Measurements from ENCODE around the gene TNFRSF8. TPM values are rescaled to one million over a fixed set of nuclear protein-coding genes. Genes with fewer than 3 reads are reported as not detected.

The TNFRSF8 gene
- total RNA-seq, 1 donor = 0.73 TPM

DNA sequence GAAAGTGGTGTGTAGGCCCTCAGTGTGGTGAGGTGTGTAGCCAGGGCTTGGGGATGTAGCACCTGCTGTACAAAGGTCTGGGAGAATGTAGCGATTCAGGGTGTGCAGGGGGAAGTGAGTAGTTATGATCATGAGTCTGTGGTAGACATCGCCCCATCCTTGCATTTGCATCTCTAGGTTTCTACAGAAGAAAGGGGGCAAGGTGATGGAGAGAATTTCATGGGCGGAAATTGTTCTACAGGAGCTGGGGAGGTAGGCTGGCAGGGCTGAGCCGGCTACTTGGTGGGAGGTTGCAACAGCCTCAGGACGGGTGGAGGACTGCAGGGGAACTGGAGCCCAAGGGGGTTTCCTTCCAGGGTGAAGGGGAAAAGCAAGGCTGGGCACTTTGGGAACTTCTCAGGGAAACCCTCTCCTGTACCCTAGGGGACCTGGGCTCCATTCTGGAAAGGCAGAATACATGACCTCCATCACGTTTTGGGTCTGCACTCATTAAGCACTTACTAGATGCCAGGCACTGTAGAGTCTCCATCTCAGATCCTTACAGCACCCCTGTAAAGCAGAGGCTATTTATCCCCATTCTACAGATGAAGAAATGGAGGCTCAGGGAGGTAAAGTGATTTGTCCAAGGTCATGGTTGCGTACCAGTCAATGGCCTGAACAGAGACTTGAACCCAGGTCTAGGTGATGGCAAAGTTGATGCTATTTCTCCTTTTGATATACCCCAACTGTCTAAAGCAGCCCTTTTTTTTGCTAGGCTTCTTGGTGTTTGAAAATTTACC, 89.2 kb downstream of the TNFRSF8 start:
- Histone ChIP-seq H3K27me3 (ENCODE audit: insufficient read depth, low read length) (no peaks in the 10 kb centered on the region), H3K4me1 (ENCODE audit: insufficient read depth, low read length) (peaks cover 92% of the 10 kb centered on the region), H3K4me3 (ENCODE audit: low read length) (no peak overlapping the region), H3K9me3 (ENCODE audit: low read depth, low read length) (no peaks in the 10 kb centered on the region)

GRCh38 chr1:12153181-12153785, 90.2 kb downstream of the TNFRSF8 start:
- no peaks in the 10 kb centered on the region for H3K27me3 ChIP-seq (ENCODE audit: insufficient read depth, low read length)
- no peaks in the 10 kb centered on the region for H3K9me3 ChIP-seq (ENCODE audit: low read depth, low read length)
- no peak overlapping the region for H3K4me3 ChIP-seq (ENCODE audit: low read length)
- peaks cover 92% of the 10 kb centered on the region for H3K4me1 ChIP-seq (ENCODE audit: insufficient read depth, low read length)

GRCh38 chr1:12155328-12155727, 92.2 kb downstream of the TNFRSF8 start:
- Histone ChIP-seq H3K4me1 (ENCODE audit: insufficient read depth, low read length) (peaks cover 92% of the 10 kb centered on the region), H3K27me3 (ENCODE audit: insufficient read depth, low read length) (no peaks in the 10 kb centered on the region), H3K9me3 (ENCODE audit: low read depth, low read length) (no peaks in the 10 kb centered on the region), H3K4me3 (ENCODE audit: low read length) (no peak overlapping the region)

DNA sequence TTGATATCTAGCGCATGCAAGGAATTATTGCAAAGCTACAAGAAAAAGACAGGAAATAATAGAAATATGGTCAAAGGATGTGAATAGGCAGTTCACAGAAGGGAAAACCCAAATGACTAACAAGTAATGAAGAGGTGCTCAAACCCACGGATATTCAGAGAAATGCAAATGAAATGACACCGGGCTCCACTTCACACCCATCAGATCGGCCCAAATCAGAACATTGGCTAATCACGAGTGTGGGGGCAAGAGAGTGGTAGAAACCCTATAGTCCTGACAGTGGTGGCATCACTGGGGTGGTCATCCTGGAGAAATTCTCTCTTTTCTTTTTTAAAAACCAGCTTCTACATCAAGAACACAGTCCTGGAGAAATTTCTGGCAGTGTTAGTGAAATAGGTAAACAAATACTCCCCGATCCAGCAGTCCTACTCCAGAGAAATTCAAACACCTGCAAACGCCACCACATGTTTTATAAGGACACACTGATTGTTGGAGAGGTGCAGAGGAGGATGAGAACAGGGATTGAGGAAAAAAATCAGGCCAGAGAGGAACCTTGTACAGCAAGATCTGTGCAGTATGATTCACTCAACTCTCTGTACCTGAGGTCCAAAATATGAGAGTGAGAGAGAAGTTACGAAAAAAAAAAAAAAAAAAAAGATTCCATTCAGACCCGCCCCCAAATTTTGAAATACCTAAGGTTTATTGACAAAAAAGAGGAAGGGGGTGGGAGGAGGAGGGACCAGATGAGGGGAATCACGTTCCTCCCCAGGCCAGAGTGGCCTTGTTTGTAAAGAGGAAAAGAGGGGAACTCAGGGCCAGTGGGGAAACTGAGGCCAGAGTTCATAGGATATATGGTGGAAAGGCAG, 94.5 kb downstream of the TNFRSF8 start:
- Histone ChIP-seq H3K4me3 (ENCODE audit: low read length) (no peak overlapping the region), H3K4me1 (ENCODE audit: insufficient read depth, low read length) (peaks cover 92% of the 10 kb centered on the region), H3K9me3 (ENCODE audit: low read depth, low read length) (no peaks in the 10 kb centered on the region), H3K27me3 (ENCODE audit: insufficient read depth, low read length) (no peaks in the 10 kb centered on the region)

DNA sequence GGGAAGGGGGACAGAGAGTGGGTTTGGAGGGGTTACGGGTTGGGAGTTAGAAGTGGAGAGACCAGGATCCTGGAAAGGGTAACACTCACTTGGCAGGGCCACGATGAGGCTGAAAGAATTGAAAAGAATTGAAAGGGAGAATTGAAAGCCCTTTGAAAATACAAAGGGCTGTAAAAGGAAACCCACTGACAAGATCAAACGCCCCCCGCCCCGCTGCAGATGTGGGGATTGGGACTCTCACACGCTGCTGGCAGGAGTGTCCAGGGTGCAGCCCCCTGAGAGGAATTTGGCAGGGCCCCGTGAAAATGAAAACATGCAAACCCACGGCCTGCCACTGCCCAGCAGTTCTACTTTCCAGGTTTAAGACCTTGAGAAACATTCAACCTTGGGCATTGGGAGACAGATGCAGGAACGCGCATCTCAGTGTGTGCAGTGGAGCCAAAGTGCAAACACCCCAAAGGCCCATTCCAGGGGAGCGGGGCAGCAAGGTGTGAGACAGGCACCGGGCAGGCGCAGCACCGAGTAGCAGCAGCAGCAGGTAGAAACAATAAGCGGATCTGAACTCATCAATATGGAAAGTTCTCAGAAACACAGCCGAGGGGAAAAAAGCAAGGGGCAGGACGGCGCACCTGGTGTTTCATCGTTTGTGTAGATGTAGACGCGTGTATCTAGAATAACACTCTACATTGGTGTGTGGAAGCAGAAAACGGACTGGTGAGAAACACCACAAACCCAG, 95.4 kb downstream of the TNFRSF8 start:
- H3K4me1 ChIP-seq (ENCODE audit: insufficient read depth, low read length) = peaks cover 92% of the 10 kb centered on the region
- H3K4me3 ChIP-seq (ENCODE audit: low read length) = no peak overlapping the region
- H3K9me3 ChIP-seq (ENCODE audit: low read depth, low read length) = no peaks in the 10 kb centered on the region
- no peaks in the 10 kb centered on the region for H3K27me3 ChIP-seq (ENCODE audit: insufficient read depth, low read length)

DNA sequence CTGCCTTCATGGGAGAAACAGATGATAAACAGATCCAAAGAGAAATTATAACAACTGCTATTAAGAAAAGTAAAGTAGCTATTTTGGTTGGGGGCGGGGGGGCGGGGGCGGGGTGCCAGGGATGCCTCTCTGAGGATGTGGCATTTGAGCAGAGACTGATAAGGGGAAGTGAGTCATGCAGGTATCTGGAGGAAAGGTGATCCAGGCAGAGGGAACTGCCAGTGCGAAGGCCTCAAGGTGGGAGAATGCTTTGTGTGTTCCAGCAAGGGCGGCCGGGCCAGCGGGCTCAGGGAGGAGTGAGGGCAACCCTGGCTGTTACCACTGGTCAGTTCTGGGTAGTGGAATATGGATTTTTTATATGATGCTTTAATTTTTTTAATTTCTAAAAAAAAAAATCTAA, 96.7 kb downstream of the TNFRSF8 start:
- H3K4me3 ChIP-seq (ENCODE audit: low read length) = no peak overlapping the region
- H3K9me3 ChIP-seq (ENCODE audit: low read depth, low read length) = no peaks in the 10 kb centered on the region
- H3K4me1 ChIP-seq (ENCODE audit: insufficient read depth, low read length) = peaks cover 94% of the 10 kb centered on the region
- no peaks in the 10 kb centered on the region for H3K27me3 ChIP-seq (ENCODE audit: insufficient read depth, low read length)

DNA sequence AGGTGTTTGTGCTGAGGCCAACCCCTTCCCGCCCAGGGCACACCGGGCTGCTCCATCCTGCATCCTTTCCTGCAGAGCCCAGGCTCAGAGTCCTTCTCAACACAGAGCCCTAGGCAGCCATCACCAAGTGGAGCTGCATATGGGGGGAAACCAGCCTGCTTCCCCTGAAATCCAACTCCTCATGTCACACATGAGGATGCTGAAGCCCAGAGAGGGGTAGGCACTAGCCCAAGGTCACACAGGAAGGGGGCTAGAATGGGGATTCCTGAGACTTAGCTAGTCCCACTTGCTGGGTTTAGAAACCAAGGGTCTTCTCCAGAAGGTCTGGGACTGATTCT, 98.2 kb downstream of the TNFRSF8 start:
- no peaks in the 10 kb centered on the region for H3K27me3 ChIP-seq (ENCODE audit: insufficient read depth, low read length)
- H3K9me3 ChIP-seq (ENCODE audit: low read depth, low read length) = no peaks in the 10 kb centered on the region
- no peak overlapping the region for H3K4me3 ChIP-seq (ENCODE audit: low read length)
- peaks cover 100% of the 10 kb centered on the region for H3K4me1 ChIP-seq (ENCODE audit: insufficient read depth, low read length)

- no peak overlapping the region for H3K4me3 ChIP-seq (ENCODE audit: low read length)
- H3K4me1 ChIP-seq (ENCODE audit: insufficient read depth, low read length) = peaks cover 98% of the 10 kb centered on the region
- no peaks in the 10 kb centered on the region for H3K9me3 ChIP-seq (ENCODE audit: low read depth, low read length)
- H3K27me3 ChIP-seq (ENCODE audit: insufficient read depth, low read length) = no peaks in the 10 kb centered on the region
These were observed 98.8 kb downstream of the TNFRSF8 start for GRCh38 chr1:12161662-12162458.

DNA sequence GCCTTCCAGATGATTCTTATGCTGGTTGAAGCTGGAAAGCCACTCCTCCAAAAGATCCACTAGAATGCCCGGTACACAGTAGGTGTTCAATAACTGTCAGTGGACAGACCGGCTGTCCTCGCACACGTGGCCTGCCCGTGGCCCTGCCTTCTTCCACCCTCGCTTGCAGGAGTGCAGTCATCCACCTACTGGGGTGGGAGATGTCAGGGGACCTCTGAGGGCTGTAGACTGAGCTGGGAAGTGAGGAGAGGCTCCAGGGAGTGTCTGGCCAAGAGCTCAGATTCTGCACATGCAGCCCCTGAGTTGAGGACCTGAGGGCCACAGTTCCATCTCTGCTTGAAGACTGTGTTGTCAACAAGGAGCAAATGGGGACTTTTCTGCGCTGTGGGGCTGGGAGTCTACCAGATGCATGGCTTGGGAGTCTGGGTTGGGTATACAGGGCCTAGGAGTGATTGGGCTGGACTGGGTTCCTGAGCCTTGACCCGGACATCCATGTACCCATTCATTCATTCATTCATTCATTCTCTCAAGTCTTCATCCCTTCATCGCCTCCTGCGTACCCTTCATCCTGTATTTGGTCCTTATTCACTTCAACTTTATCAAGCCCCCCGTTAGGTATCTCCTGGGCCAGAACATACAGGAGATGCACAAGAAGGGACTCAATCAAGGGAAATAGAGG, 99.5 kb downstream of the TNFRSF8 start:
- Histone ChIP-seq H3K4me3 (ENCODE audit: low read length) (no peak overlapping the region), H3K9me3 (ENCODE audit: low read depth, low read length) (no peaks in the 10 kb centered on the region), H3K27me3 (ENCODE audit: insufficient read depth, low read length) (no peaks in the 10 kb centered on the region), H3K4me1 (ENCODE audit: insufficient read depth, low read length) (peaks cover 91% of the 10 kb centered on the region)

- H3K9me3 ChIP-seq (ENCODE audit: low read depth, low read length) = no peaks in the 10 kb centered on the region
- no peaks in the 10 kb centered on the region for H3K27me3 ChIP-seq (ENCODE audit: insufficient read depth, low read length)
- H3K4me3 ChIP-seq (ENCODE audit: low read length) = no peak overlapping the region
- H3K4me1 ChIP-seq (ENCODE audit: insufficient read depth, low read length) = peaks cover 91% of the 10 kb centered on the region
These were observed 100.1 kb downstream of the TNFRSF8 start for GRCh38 chr1:12163210-12163609.

DNA sequence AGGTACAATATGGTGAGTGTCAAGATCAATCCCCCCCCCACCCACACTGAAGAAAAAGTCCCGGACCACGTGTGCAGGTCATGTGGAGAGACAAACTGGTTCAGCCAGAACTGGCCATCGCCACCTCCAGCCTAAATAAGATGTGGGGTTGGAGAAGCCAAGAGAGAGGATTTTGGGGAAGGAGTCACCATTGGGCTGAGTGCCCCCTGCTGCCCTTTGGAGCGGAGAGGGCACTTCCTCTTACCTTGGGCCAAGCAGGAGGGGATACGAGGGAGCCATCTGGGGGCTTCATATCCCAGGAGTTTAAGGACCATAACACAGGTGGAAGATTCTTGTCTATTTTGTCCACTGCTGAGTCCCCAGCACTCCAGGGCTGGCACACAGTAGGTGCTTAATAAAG, 101.1 kb downstream of the TNFRSF8 start:
- no peaks in the 10 kb centered on the region for H3K27me3 ChIP-seq (ENCODE audit: insufficient read depth, low read length)
- no peak overlapping the region for H3K4me3 ChIP-seq (ENCODE audit: low read length)
- no peaks in the 10 kb centered on the region for H3K9me3 ChIP-seq (ENCODE audit: low read depth, low read length)
- peaks cover 91% of the 10 kb centered on the region for H3K4me1 ChIP-seq (ENCODE audit: insufficient read depth, low read length)

DNA sequence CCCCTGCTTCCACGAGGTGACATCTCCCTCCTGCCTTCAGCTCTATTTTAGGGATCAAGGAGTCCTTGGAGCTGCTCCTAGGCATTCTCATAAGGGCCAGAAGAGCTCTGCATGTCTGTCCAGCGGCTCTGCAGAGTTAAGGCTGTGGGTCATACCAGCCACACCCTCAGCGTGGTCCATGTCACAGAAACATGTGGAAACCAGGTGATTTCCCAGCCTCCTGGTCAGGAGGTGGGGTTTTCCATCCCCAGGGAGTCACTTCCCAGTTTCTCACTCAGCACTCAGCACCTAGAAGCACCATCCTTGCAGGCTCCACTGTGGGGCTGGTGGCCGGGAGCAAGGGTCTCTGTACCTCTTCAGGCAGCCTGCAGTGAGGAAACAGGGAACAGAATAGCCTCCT, 102.2 kb downstream of the TNFRSF8 start:
- no peak overlapping the region for H3K4me3 ChIP-seq (ENCODE audit: low read length)
- H3K4me1 ChIP-seq (ENCODE audit: insufficient read depth, low read length) = peaks cover 91% of the 10 kb centered on the region
- no peaks in the 10 kb centered on the region for H3K9me3 ChIP-seq (ENCODE audit: low read depth, low read length)
- no peaks in the 10 kb centered on the region for H3K27me3 ChIP-seq (ENCODE audit: insufficient read depth, low read length)

DNA sequence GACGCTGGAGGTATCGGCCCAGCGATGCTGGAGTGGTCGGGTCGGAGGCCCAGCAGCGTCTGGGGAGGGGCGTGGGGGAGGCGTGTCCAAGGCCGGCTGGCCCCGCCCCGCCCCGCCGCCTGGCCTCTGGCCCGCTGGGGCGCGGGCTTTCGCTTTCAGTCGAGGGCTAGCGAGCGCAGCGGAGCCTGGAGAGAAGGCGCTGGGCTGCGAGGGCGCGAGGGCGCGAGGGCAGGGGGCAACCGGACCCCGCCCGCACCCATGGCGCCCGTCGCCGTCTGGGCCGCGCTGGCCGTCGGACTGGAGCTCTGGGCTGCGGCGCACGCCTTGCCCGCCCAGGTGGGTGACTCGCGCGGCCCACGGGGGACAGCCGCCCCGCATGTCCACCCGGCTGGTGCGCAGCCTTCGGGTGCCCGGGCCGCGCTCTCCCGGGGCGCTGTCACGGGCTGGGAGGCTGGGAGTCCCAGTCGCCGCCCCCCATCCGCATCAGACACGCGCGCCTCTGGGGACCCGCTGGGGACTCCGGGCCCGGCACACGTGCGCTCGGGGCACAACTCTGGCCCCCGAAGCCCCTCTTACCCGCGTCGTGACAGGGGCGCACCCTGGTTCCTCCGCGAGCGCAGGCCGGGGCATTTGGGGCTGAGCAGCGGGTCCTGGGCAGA, 103.9 kb downstream of the TNFRSF8 start, which contains the start of gene TNFRSF1B:
TNFRSF1B (plus strand) TSS at position 158 of the 659 bp plus-strand sequence; CDS start at position 259, 101 bp downstream.
- H3K4me1 ChIP-seq (ENCODE audit: insufficient read depth, low read length) = peaks cover 91% of the 10 kb centered on the region
- no peaks in the 10 kb centered on the region for H3K9me3 ChIP-seq (ENCODE audit: low read depth, low read length)
- H3K27me3 ChIP-seq (ENCODE audit: insufficient read depth, low read length) = no peaks in the 10 kb centered on the region
- peak within 1 kb of the TSS; percentile 90 for H3K4me3 ChIP-seq (ENCODE audit: low read length)
